HT1080 (cell line): ENCODE data around the gene DHDDS. TPM values are rescaled to one million over a fixed set of nuclear protein-coding genes. Genes with fewer than 3 reads are reported as not detected.
"Not testable (repeated sequence)": the region's sequence is repeated elsewhere in the genome, so short reads cannot be mapped to it uniquely, and the experiment has no call there.

ENCODE experiments used
- DNase-seq: peaks from one replicate; pipeline ENCODE4 v3.0.0-alpha.2; 2015; ENCODE audit warnings: low read depth
- polyA plus RNA-seq, 2 experiments: library from polyadenylated mRNA; depleted of rRNA; stranded (reverse); fragments of >200 nt; gene quantifications; 2 replicates each; pipeline ENCODE4 v1.2.3, GENCODE V29; 2015
- total RNA-seq: library from RNA; depleted of rRNA; stranded (reverse); fragments of >200 nt; shearing (Covaris generic); gene quantifications from 2 replicates; pipeline ENCODE4 v1.2.3, GENCODE V29; 2014; rRNA removed

DHDDS gene
- 18.1 and 26.2 TPM in 2 replicates for total RNA-seq
- 27.8 and 35.4 TPM in 2 replicates for polyA plus RNA-seq (2015; cell fraction: cytosol; rRNA removed)
- polyA plus RNA-seq (2015; cell fraction: nucleus; rRNA removed): 36.4 and 39.4 TPM in 2 replicates

- peak; percentile 97 for DNase-seq
Observed at GRCh38 chr1:26431979-26432695, at the start of gene DHDDS. TSS of gene DHDDS (plus strand) at chr1:26432321. CDS start at chr1:26432946, 625 bp downstream.

DNA sequence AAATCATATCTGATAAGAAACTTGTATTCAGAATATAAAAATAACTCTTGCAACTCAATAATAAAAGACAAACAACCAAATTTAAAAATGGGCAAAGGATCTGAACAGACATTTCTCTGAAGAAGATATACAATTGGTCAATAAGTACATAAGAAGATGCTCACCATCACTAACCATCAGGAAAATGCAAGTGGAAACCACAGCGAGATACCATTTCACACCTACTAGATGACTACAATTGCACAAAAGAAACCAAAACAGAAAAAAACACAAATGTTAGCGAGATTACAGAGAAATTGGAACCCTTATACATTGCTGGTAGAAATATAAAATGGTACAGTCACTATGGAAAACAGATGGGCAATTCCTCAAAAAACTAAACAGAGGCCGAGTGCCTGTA is 48.0 kb upstream of the DHDDS start:
- no peak for DNase-seq

DNA sequence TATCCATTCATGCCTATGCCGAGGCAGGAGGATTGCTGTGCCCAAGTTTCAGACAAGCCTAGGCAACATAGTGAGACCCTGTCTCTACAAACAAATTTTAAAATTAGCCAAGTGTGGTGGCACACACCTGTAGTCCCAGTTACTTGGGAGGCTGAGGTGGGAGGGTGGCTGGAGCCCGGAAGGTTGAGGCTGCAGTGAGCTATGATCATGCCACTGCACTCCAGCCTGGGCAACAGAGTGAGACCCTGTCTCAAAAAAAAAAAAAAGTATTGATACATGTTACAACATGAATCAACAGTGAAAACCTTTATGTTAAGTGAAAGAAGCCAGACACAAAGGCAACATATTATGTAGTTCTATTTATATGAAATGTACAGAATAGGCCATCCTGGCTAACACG is 47.1 kb upstream of the DHDDS start:
- DNase-seq: not testable (repeated sequence)

DNA sequence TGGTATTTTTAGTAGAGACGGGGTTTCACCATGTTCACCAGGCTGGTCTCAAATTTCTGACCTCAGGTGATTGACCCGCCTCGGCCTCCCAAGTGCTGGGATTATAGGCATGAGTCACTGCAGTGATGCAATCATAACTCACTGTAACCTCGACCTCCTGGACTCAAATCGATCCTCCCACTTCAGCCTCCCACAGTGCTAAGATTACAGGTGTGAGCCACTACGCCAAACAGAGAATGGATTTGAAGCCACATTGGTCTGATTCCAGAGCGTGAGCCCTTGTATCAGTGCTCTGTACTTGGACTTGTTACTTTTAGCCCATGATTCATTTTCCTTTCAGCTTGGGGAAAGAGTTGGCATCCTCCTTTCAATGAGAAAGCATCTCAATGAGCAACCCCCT is 44.7 kb upstream of the DHDDS start:
- DNase-seq: peak; percentile 91

DNA sequence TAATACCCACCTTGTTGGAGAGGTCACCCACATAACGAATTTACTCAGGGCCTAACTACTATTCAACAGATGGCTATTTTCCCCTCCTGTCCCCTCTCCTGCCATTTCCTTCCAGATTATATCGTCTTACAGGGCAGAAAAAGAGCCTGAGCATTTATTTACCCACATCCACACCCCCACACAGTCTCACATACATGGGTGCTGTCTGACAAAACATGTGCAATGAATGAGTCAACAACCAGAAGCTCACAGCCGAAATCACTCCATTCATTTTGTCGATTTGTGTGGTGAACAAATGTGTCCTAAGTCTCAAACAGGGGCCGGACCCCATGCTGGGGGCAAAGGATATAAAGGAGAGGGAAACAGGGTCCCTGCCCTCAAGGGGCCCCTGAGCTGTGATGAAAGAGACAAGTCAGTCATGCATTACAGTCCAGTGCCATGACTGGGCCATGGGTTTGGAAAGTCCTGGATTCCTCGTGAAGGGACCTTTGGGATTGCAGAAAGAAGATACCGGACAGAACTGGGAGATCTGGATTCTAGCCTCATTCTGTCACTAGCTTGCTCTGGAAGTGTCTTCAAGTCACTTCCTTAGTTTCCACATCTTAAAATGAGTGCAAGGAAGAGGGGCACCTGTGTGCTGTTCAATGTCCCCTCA is 43.2 kb upstream of the DHDDS start:
- no peak for DNase-seq

GRCh38 chr1:26389604-26390247 is 42.4 kb upstream of the DHDDS start:
- DNase-seq: no peak

GRCh38 chr1:26391450-26391849 is 40.7 kb upstream of the DHDDS start:
- DNase-seq: peak; percentile 63

- DNase-seq: no peak
Observed at GRCh38 chr1:26395754-26396153, 36.4 kb upstream of the DHDDS start.

DNA sequence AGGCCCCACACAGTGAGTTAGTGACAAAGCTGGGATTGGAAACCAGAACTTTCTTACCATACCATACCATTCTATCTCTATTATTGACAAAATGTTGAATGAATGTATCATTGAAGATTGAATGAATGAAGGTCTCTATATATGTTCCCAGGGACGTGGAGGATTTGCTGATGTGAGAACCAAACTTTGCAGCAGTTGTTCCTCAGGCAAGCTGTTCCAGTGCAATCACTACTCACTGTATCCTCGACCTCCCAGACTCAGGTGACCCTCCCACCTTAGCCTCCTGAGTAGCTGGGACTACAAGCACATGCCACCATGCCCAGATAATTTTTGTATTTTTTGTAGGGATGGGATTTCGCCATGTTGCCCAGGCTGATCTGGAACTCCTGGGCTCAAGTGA is 33.1 kb upstream of the DHDDS start:
- DNase-seq: no peak

GRCh38 chr1:26401891-26402290 is 30.2 kb upstream of the DHDDS start:
- DNase-seq: no peak

- DNase-seq: no peak
Observed at GRCh38 chr1:26403656-26404055, 28.5 kb upstream of the DHDDS start.

DNA sequence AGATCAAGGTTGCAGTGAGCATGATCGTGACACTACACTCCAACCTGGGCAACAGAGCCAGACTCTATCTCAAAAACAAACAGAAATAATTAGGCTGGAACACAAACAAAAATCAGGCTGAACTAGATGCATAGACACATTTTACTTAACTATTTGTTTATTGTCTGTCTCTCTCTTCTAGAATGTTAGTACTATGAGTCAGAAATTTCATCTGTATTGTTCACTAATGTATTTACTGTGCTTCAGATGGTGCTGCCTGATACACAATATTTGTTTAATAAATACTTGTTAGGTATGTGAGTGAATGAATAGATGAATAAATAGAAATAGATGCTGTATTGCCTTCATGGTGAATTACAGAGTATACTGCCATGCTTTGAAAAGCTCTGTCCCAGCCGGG is 27.5 kb upstream of the DHDDS start:
- no peak for DNase-seq

- DNase-seq: no peak
Observed at GRCh38 chr1:26405281-26405915, 26.7 kb upstream of the DHDDS start.

DNA sequence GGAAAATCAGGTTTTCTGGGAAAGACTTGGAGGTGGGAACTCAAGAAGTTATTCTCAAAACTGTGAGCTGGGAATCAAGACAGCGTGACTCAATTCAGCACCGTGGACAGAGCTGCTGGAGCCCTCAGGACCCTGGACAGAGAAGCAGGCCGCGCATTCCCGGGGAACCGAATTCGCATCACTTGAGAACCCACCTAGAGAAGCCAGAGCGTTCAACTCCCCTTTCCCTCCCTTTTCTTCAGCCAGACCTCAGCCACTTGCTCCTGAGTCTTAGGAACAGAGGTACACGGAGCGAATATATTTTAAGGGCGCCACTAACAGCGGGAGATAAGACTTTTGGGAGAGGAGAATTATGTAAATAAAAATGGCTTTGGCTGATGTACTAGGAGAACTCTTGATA is 23.5 kb upstream of the DHDDS start:
- DNase-seq: peak; percentile 61

DNA sequence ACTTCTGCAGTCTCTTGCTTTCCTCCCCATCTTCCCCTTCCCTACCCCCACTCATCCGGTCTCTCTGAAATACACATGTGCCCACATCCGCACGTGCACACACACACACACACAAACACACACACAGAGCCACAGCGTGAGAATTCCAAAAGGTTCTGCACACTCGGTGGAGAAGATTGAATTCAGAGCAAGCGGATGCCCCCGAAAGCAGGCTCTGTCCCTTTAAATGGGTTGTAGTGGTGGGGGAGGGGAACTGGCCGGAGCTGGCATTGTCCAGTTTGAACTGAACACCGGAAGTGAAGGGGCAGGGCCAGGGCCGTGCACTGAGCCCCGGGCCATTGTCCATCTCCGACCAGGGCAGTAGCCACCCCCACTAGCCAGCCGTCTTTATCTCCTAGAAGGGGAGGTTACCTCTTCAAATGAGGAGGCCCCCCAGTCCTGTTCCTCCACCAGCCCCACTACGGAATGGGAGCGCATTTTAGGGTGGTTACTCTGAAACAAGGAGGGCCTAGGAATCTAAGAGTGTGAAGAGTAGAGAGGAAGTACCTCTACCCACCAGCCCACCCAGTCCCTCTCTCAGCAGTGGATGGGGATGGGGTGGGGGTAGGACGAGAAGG is 22.8 kb upstream of the DHDDS start:
- no peak for DNase-seq

GRCh38 chr1:26410706-26411623 is 21.2 kb upstream of the DHDDS start, which contains the start of gene LIN28A:
TSS of gene LIN28A (plus strand) at chr1:26410817. CDS start at chr1:26410892, 75 bp downstream.
- no peak for DNase-seq

- no peak for DNase-seq
Observed at GRCh38 chr1:26411624-26412074, 20.5 kb upstream of the DHDDS start.

DNA sequence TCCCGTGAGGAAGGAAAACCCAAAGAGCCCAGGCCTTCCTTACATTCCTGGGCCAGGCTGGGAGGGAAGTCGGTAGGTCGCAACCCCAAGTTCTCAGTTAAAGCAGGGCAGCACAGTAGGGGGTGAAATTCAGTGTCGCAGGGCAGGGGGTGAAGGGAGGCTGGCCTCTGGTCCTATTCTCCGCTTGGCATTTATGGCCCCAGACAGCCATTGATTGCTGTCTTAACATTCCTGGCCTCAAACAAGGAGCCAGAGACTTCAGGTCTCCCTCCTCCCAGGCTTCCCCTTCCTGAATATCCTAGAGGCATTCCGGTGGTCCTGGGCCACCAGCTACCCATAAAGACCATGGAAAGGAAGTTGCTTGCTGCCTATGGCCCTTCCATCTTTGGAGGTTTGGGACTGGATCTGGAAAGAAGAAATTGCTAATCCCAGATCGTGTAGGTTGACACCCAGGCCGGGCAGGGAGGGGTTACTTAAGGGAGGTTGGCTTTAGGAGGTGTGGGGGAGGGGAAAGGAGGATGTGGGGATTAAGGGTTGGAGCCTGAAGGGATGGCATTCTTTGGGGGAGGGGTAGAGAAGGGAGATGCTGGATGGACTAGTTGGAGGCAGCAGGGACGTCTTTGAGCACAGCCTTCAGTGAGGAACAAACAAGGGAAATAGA is 19.8 kb upstream of the DHDDS start:
- DNase-seq: no peak

DNA sequence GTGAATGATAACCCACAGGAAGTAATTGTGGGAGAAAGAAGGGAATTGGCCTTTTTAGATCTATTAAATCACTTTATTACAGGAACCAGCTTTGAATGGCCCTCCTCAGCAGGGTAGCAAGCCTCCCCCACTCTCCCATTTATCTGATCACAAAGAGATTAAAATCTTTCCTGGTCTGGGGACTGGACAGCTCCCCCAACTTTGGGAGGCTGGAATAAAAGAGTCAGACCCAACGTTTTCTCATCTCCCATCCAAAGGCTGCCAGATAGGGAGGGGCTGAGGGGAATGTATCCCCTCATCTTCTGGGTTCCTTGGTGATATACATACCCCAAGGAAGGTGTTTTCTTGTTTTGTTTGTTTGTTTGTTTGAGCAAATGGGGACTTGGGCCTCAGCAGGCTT is 19.1 kb upstream of the DHDDS start:
- no peak for DNase-seq
